ENCODE measurements around the gene MEIOSIN. TPM values are rescaled to one million over a fixed set of nuclear protein-coding genes. Genes with fewer than 3 reads are reported as not detected.
"Not testable (repeated sequence)": the region's sequence is repeated elsewhere in the genome, so short reads cannot be mapped to it uniquely, and the experiment has no call there.

Gene MEIOSIN
- total and polyA plus RNA-seq, 9 of the 15 experiments (the other 6 are each of a cell fraction or from before 2014, with no cell fraction given): 0.06 to 2.0 (median 0.76) TPM

- in situ Hi-C loops (cut with MboI) (no loop called here), intact Hi-C loops (cut with micrococcal nuclease) (no loop called here)
- Histone ChIP-seq H4K20me1 (replicated peaks; ENCODE audit: control insufficient read depth, insufficient read depth, low read length) (no peaks in the 10 kb centered on the region), H2AFZ (ENCODE audit: low read depth, low read length) (no peak overlapping the region), H3K27me3 (ENCODE audit: control insufficient read depth in 2 of 2, insufficient read depth in 2 of 2, low read length in 2 of 2) (no peaks in the 10 kb centered on the region), H3K27ac (ENCODE audit: extremely low read depth, low read depth, low read length) (no peak overlapping the region), H3K4me1 (replicated peaks in 1 of 2; ENCODE audit: control insufficient read depth in 2 of 2, insufficient read depth in 2 of 2, low read length in 2 of 2) (peaks cover 0 to 3% of the 10 kb centered on the region in 2 experiments; a peak in 3 of 5 replicates), H3K79me2 (ENCODE audit: control insufficient read depth, insufficient read depth, low read length) (no peaks in the 10 kb centered on the region), H3K4me2 (ENCODE audit: insufficient read depth, low read length) (no peak overlapping the region), H3K4me3 (no peak overlapping the region), H3K9me1 (ENCODE audit: control insufficient read depth, insufficient read depth, low read length) (no peaks in the 10 kb centered on the region), H3K9me3 (replicated peaks; ENCODE audit: control insufficient read depth, insufficient read depth, low read depth, low read length) (no peaks in the 10 kb centered on the region), H3K9ac (ENCODE audit: insufficient read depth in 1 of 2, low read depth in 2 of 2, low read length in 2 of 2) (peak overlapping the region in 1 of 2 experiments; percentile 14; a peak in 1 of 4 replicates), H3K36me3 (ENCODE audit: control insufficient read depth, insufficient read depth, low read length) (no peaks in the 10 kb centered on the region)
- TF ChIP-seq TRIM28 (IDR thresholded peaks at IDR 0.05) (no peak), SNRNP70 (optimal IDR thresholded peaks at IDR 0.05; ENCODE audit: low read depth, low read length) (no peak), ZNF79 (CRISPR knock-in tag; IDR thresholded peaks at IDR 0.05; ENCODE audit: low read depth) (no peak), ARNT (IDR thresholded peaks at IDR 0.05) (no peak), GTF2F1 (IDR thresholded peaks at IDR 0.05; ENCODE audit: low read depth, low read length) (no peak), TBL1XR1 (IDR thresholded peaks at IDR 0.05; ENCODE audit: low read length in 2 of 2) (no peak), NCOA2 (IDR thresholded peaks at IDR 0.05; ENCODE audit: partially characterized antibody in 2 of 2) (no peak), OTX1 (CRISPR knock-in tag; IDR thresholded peaks at IDR 0.05) (no peak), KAT7 (CRISPR knock-in tag; IDR thresholded peaks at IDR 0.05; ENCODE audit: borderline replicate concordance) (no peak)
- TF ChIP-seq, protein P1, sequence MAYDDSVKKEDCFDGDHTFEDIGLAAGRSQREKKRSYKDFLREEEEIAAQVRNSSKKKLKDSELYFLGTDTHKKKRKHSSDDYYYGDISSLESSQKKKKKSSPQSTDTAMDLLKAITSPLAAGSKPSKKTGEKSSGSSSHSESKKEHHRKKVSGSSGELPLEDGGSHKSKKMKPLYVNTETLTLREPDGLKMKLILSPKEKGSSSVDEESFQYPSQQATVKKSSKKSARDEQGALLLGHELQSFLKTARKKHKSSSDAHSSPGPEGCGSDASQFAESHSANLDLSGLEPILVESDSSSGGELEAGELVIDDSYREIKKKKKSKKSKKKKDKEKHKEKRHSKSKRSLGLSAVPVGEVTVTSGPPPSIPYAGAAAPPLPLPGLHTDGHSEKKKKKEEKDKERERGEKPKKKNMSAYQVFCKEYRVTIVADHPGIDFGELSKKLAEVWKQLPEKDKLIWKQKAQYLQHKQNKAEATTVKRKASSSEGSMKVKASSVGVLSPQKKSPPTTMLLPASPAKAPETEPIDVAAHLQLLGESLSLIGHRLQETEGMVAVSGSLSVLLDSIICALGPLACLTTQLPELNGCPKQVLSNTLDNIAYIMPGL (CRISPR knock-in tag; IDR thresholded peaks at IDR 0.05): no peak
- TF ChIP-seq, protein P2, sequence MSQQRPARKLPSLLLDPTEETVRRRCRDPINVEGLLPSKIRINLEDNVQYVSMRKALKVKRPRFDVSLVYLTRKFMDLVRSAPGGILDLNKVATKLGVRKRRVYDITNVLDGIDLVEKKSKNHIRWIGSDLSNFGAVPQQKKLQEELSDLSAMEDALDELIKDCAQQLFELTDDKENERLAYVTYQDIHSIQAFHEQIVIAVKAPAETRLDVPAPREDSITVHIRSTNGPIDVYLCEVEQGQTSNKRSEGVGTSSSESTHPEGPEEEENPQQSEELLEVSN (IDR thresholded peaks at IDR 0.05; ENCODE audit: borderline replicate concordance in 1 of 2, extremely low read depth in 1 of 2, insufficient read depth in 1 of 2, insufficient read length in 1 of 2, low read depth in 1 of 2, low read length in 1 of 2, poor library complexity in 1 of 2, severe bottlenecking in 1 of 2): no peak
- FAIRE-seq (no peak), DNase-seq (ENCODE audit: extremely low read depth in 1 of 4, low spot score in 3 of 4) (no peak), ATAC-seq (no peak)
- ChIA-PET POLR2A (no interaction called here), CTCF (ENCODE audit: low intra/inter-chr PET ratio) (no interaction called here)
- WGBS (ENCODE audit: insufficient coverage, low coverage, missing lambda C conversion rate): 48% methylated on average over 5 of the region's 5 CpGs
- BruUV-seq (replicated peaks): no TSS peak
Observed at GRCh38 chr19:45747513-45747912, 14.3 kb downstream of the MEIOSIN start.

DNA sequence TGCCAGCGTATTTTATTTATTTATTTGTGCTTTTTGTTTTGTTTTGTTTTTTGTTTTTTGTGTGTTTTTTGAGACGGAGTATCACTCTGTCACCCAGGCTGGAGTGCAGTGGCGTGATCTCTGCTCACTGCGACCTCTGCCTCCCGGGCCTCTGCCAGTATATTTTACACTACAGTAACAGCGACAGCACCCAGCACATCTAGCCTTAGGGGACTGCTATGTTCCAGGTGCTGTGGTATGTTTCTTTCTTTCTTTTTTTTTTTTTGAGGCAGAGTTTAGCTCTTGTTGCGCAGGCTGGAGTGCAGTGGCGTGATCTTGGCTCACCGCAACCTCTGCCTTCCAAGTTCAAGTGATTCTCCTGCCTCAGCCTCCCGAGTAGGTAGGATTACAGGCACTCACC is 18.2 kb downstream of the MEIOSIN start:
- 63% methylated on average over 8 of the region's 10 CpGs for WGBS (ENCODE audit: insufficient coverage, low coverage, missing lambda C conversion rate)
- H3K27me3 ChIP-seq (ENCODE audit: control insufficient read depth in 2 of 2, insufficient read depth in 2 of 2, low read length in 2 of 2); H3K9me3 ChIP-seq (replicated peaks; ENCODE audit: control insufficient read depth, insufficient read depth, low read depth, low read length); H3K36me3 ChIP-seq (ENCODE audit: control insufficient read depth, insufficient read depth, low read length); intact Hi-C loops (cut with micrococcal nuclease); H2AFZ ChIP-seq (ENCODE audit: low read depth, low read length); H3K4me1 ChIP-seq (replicated peaks in 1 of 2; ENCODE audit: control insufficient read depth in 2 of 2, insufficient read depth in 2 of 2, low read length in 2 of 2); FAIRE-seq; H4K20me1 ChIP-seq (replicated peaks; ENCODE audit: control insufficient read depth, insufficient read depth, low read length); H3K4me2 ChIP-seq (ENCODE audit: insufficient read depth, low read length); DNase-seq (ENCODE audit: extremely low read depth in 1 of 4, low spot score in 3 of 4); H3K9me1 ChIP-seq (ENCODE audit: control insufficient read depth, insufficient read depth, low read length); CTCF ChIA-PET (ENCODE audit: low intra/inter-chr PET ratio); H3K9ac ChIP-seq (ENCODE audit: insufficient read depth in 1 of 2, low read depth in 2 of 2, low read length in 2 of 2); H3K27ac ChIP-seq (ENCODE audit: extremely low read depth, low read depth, low read length); H3K4me3 ChIP-seq; in situ Hi-C loops (cut with MboI); BruUV-seq (replicated peaks); H3K79me2 ChIP-seq (ENCODE audit: control insufficient read depth, insufficient read depth, low read length); ATAC-seq: not testable (repeated sequence)
- POLR2A ChIA-PET: interaction anchor here (1.4 kb wide), 1 partner anchor 12 kb away, joined by 4 read pairs; no protein-coding TSS in a partner anchor
